HG03558 (cell line): ENCODE results near the gene TSEN34.
"Not testable (repeated sequence)": the region's sequence is repeated elsewhere in the genome, so short reads cannot be mapped to it uniquely, and the experiment has no call there.

Source experiments
- ATAC-seq: cut with Tn5 transposase; IDR thresholded peaks from one replicate; pipeline ENCODE4 v1.9.1; 2021; ENCODE audit warnings: moderate number of reproducible peaks; ENCODE audit not compliant: unreplicated experiment; ENCODE audit errors: extremely low read depth

TSEN34 gene

DNA sequence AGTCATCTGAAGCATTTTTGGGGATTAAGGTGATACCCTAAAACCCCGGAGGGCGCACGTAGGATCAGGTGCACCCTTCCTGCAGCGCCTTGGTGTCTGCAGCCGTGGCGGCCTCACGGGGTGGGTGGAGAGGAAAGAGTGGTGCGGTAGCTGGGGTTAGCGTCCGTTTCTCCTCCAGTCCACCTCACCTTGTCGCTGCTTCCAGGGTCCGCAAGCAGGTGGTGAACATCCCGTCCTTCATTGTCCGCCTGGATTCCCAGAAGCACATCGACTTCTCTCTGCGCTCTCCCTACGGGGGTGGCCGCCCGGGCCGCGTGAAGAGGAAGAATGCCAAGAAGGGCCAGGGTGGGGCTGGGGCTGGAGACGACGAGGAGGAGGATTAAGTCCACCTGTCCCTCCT lies 16.1 kb downstream of the TSEN34 start:
- ATAC-seq: not testable (repeated sequence)

DNA sequence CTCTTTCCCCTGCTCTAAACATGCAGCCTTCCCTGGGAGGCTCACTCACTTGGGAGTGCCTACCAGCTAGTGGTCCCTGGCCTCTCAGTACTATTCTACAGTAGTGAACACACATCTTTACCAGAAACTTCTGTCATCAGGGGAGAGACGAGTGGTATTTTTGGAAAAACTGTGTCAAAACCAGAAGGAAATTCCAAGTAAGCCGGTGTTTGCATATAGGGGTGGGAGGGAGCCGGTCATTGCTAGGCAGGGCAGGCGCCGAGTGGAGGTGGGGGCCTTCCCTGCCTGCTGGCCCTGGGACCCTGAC lies 16.5 kb downstream of the TSEN34 start:
- ATAC-seq: no peak

DNA sequence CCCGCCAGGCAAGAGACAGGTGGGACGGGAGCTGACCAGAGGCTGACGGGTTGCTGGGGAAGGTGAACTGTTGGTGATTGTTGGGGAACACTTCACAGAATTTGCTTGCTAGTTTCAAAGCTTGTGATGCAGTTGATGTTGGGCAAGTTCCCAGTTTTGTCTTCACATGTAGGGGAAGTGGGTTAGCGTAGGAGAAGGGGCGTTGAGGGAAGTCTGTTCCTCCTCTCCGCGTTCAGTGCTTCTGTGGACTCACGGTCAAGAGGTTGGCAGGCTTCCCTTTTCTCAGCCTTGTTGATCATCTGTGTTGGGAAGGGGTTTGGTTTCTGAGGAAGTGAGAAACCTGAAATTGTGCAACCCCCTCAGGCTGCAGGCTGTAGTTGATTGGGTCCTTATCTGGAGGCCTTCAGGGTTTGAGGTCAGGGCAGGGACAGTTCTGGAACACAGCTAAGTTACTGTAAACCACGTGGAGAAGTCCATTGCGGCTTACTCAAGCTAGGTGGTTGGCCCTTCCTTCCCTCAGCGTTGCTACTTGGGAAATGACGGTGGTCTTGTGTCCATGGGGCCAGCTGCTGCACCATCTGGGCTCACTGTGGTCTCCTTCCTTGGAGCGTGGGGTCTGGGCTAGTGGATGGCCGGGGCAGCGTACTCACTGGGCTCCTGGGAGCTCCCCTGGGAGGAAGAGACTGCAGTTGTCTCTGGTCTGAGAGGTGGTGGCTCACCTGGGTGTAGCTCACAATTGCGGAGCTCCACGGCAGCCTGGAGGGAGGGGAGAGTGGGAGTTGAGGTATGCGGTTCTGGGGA lies 17.1 kb downstream of the TSEN34 start:
- no peak for ATAC-seq

DNA sequence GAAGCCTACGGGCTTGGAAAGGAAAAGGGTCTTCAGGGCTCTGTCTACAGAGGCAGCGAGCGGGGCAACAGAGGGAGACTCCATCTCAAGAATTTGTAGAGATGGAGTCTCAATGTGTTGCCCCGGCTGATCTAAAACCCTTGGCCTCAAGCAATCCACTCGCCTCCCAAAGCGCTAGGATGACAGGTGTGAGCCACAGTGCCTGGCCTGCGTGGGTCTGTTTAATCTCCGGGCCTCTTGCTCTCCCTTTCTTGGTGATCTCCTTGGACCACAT lies 17.6 kb downstream of the TSEN34 start:
- ATAC-seq: no peak

DNA sequence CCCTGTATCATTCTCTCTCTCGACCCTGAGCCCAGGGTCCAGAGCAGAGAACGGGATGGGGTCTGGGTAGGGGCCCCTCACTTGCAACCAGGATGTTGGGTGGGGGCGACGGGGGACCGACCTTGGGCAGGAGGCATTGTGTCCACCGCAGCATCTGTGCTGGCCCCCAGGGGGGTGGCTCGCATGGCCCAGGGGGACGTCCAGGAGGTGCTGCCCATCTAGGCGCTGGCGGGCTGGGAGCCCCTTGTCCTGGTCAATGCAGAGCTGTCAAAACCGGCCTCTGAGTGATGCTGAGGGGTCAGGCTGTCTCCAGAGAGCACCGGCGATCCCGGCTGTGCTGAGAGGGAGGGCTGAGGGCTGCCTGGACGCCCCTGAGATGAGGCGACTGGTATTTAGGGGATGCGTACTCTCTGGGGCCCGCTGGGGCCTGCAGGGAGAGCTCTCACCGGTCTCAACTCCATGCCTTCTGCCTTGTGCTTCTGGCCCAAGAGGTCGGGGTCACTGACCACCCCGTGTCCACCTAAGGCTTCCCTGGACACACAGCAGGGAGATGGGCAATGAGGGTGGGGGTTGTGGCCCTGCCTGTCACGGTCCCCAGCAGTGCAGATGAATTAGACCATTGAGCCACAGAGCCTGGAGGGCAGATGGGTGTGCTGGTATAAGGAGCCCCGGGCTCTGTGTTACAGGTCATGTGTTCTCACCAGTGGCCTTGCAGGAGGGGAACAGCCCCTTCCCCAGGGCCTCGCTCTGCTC lies 18.1 kb downstream of the TSEN34 start:
- ATAC-seq: no peak

DNA sequence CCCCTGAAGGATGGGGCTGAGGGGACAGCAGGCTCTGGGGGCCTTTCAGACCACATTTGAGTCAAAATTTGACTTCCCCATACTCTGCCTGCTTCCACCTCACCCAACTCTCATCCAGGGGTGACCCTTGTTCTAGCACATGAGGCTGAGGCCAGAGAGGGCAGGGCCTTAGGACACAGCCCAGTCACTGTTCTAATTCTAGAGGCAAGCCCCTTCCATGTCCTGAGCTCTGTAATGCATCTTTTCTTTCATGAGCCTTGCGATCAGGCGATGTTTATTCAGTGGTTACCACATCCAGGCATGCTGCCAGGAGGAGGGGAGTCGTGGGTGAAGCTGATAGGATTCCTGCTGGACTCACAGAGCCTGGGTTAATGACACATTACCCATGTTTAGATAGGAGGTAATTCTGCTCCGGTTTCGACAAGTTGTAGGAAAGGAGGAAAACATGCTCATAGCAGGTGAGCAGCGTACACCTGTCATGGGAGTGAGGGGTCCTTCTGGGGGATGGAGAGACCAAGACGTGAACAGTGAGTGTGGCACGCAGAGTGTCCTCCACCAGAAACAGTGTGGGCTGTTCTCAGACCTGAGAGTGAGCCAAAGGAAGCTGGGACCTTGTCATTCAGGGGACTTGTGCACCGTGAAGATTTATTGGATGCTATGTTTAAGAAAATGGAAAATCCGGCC lies 18.8 kb downstream of the TSEN34 start:
- no peak for ATAC-seq

DNA sequence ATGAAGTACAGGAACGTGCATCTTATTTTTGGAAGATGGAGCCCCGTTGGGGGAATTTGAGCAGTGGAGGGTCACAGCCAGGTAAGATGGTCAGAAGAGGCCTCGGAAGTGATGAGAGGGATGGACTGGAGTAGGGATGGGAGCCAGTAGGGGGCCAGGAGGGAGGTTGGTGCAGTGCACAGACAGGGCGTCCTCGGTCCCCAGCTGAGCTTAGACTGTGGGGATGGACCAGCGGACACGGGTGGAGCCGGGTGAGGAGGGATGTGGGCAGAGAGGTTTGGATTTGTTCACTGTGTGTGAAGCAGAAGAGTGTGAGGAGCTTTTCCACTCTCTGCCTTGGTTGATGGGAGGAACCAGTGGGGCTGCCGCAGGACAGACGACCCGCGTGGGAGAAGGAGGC lies 20.1 kb downstream of the TSEN34 start:
- no peak for ATAC-seq

DNA sequence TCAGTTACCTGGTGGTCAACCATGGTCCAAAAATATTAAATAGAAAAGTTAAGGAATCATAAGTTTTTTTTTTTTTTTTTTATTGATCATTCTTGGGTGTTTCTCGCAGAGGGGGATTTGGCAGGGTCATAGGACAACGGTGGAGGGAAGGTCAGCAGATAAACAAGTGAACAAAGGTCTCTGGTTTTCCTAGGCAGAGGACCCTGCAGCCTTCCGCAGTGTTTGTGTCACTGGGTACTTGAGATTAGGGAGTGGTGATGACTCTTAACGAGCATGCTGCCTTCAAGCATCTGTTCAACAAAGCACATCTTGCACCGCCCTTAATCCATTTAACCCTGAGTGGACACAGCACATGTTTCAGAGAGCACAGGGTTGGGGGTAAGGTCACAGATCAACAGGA lies 23.1 kb downstream of the TSEN34 start:
- not testable (repeated sequence) for ATAC-seq

DNA sequence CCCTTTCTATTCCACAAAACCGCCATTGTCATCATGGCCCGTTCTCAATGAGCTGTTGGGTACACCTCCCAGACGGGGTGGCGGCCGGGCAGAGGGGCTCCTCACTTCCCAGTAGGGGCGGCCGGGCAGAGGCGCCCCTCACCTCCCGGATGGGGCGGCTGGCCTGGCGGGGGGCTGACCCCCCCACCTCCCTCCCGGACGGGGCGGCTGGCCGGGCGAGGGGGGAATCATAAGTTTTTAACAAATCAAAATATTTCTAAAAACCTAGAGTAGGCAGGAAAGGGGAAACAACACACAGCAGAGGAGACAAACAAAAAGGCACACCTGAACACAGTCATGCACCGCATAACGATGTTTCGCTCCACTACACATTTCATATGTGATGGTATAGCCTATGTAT lies 23.6 kb downstream of the TSEN34 start:
- not testable (repeated sequence) for ATAC-seq

DNA sequence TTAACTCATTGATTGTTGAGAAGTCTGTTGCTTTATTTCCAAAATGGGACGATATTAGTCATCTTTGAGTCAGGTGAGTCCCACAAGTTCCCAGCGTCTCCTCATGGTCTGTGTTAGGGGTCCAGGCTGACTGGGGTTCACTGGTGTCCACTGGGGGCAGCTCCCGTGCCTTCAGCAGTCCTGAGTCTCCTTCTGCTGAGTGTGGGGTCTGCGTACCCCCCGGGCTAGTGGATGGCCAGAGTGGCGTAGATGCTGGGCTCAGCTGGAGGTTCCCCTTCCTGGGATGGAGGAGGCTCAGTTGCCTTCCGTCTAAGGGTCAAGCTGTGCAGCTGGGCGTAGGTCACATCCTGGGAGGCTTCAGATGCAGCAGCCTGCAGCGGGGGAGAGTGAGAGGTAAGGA lies 25.8 kb downstream of the TSEN34 start:
- ATAC-seq: no peak

DNA sequence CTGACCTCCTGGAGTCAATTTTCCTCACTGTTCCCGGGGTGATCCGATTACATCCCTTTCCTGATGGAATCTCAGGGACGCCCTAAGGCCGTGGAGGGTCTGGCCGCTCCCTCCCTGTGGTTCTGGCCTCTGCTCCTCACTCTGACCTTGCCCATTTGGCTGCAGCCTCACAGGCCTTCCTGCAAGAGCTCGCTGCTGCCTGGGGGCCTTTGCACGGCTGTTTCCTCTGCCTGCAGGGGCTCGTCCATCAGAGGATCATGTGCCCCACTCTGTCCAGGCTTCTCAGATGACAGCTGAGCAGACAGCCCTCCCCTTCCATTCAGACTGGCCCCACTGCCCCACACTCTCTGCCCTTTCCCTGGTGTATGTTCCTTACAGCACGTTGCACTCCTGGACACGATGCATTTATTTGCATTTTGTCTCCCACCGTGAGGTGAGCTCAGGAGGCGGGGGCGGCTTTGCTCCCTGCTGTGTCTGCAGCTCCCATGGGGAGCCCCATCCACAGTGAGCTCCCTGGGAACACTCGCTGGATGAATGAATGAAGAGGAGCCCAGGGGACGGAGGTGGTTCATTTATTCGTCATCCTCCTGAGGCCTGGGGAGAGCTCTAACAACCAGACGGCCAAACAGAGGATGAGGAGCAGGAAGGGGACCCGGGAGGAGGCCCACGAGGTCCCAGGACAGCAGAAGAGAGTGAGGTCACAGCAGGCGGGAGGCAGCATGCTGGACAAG lies 26.6 kb downstream of the TSEN34 start:
- ATAC-seq: not testable (repeated sequence)

DNA sequence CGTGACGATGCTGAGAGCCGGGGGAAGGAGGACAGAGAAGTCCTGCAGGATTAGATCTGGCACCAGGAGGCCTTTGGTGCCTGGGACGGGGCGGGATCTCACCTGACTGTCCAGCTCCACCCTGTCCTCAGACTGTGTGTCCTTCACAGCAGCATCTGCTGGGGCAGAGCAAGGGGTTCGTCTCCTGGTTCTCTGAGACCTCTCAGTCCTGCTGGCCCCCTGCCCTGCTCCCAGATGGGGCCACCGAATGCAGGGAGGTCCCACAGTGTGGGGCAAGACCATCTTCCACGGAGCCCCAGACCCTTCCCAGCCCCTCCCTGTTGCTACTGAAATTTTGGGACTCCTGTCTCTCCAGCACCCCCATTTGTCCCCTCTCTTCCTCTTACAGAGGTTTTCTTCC lies 27.2 kb downstream of the TSEN34 start:
- ATAC-seq: no peak

DNA sequence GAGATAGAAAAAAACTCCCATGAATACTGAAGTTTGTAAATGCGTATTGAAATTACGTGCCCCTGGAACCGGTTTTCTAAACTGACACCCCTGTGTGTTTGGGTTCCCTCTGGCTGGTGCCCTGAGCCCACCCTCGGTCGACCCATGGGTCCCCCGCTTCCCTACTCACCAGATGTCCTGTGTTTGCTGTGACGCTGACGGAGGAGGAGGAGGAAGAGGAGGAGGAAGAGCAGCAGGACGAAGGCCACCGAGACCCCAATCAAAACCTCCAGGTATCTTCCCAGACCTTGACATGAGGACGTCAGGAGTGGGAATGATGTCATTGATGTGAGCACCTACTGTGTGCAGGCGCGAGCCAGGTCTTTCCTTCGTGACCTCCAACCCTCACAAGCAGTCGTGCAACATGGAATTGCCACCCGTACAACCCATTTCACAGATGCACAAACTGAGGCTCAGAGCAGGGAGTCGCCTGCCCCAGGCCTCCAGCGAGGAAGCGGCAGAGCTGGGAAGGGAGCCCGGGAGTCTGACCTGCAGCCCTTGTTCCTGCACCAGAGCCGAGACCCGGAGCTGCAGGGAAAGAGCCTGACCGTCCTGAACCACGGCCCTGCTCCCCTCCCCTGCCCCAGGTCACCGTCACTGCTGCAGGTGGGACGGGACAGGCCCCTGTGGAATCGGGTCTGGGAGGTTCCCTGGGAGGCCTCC lies 28.0 kb downstream of the TSEN34 start:
- ATAC-seq: no peak

DNA sequence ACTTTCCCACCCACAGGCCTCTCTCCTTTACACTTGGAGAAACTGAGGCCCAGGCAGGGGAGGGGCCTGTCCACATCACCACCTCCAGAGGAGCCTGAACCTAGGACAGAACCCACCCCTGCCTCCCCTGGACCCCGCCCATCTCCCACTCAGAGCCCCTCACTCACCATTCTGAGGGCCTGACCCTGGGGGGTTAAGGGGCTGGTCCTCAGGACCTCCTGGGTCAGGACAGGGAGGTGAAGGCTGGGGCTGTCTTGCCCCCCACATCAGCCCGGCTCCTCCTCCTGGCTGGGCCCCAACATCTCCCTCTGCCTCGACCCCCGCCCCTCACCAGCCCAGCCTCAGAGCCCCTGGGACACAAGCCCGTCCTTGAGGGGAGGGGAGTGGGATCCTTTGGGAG lies 28.6 kb downstream of the TSEN34 start:
- ATAC-seq: not testable (repeated sequence)

DNA sequence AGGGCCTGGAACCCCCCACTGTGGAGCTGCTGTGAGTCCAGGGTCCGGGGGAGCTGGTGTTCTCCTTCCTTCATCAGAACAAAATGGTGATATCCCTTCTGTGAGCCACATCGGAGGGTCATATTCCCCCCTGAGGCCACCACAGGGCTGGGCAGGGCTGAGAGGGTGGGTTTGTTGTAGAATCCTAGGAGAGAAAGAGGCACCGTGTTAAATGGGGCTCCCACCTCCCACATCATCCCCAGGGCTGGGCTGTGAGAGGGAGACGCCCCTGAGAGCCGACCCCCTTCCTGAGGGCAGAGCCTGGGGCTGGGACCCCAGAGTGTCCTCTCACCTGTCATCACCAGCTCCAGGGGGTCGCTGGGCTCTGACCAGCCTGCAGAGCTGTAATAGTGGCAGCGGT lies 30.8 kb downstream of the TSEN34 start:
- ATAC-seq: not testable (repeated sequence)

DNA sequence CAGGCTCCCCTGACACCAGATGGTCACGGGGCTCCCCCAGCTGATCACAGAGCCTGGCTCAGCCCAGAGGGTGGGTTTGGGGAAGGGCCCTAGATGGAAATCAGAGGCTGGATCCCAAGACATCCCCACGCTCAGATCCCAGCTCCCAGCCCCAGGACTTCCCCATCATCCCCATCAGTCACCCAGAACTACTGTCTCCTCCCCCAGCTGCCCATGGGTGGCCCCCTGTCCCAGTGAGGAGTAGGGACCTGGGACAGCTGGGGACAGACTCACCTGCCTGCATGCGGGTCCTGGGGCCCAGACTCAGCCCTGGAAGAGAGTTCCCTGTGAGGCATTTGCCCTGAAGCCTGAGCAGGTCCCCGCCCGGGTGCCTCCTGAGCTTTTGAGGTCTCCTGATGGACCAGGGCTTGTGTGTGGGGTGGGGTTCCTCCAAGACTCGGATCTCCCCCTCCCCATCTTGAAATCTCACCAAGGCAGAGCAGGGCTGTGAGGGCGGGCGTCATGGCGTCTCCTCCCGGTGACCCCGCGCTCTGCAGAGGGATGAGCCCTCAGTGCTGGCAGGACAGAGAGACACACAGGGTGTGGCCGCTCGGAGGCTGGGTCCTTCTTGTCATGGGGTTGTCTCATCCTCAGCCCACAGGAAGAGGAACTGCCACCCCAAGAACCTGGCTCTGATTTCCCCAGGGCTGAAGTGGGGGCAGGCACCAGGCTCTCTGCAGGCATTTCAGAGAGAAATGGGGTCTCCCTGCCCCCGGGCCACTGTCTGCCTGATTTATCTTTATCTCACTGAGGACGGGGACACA lies 31.6 kb downstream of the TSEN34 start, which contains the start of gene LILRB3:
Gene LILRB3 (minus strand): TSS at position 534 of the 803 bp plus-strand sequence. CDS start 31 bp downstream, at position 503.
- ATAC-seq: not testable (repeated sequence)

DNA sequence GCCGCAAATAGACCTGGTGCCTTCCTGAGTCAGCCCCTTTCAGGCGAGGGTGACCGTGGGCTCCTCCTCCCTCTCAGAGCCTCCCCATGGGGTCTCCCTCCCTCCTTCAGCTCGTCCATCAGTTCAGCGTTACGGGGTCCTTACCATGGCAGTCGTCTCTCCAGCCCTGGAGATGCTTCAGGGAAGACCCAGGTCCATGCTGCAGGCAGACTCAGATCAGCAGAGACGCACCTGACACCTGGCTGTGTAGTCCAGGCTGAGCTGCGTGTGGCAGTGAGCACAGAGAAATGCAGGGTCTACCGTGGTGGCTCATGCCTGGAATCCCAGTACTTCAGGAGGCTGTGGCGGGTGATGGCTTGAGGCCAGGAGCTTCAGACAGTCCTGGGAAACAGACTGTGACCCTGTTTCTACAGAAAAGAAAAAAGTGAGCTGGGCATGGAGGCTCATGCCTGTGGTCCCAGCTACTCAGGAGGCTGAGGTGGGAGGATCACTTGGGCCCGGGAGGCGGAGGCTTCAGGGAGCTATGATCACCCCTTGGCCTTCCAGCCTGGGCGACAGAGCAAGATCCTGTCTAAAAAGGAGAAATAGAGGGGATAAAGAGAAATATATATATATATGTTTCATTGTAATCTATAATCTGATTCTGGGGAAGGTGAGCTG lies 32.3 kb downstream of the TSEN34 start:
- not testable (repeated sequence) for ATAC-seq

DNA sequence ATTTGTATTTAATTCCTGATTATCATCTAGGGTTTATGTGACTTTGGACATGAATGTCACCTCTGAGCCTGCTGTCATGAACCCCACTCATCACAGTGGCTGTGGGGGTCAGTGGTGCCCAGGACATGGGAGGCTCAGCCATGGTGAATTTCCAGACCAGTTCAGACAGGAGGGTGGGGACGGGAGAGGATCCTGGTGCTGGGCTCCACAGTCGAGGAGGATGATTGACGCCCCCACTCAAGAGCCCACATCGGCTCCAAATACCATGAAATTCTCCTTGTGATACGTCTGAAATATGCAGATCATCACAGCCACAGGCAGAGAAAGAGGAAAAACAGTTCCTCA lies 32.8 kb downstream of the TSEN34 start:
- not testable (repeated sequence) for ATAC-seq

DNA sequence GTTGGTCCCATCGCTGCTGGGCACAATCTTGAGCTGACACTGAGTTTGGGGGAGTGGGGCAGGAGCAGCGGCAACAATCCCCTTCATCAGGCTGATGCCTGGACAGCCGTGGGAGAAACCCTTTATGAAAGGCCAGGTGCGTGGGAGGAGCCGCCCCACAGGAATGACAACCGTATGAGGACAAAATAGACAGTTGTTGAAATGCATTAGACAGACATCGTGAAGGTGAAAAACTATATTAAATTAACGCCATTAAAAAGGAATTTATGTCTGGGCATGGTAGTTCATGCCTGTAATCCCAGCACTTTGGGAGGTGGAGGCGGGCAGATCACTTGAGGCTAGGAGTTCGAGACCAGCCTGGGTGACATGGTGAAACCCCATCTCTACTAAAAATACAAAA lies 33.5 kb downstream of the TSEN34 start:
- ATAC-seq: not testable (repeated sequence)
